Peyer's patch (tissue), 4 donors: Measurements from ENCODE around the gene SUSD1.

Experiments
- POLR2A ChIP-seq, 2 donors: fragments of 450-650 bp; IDR thresholded peaks; one replicate each; pipeline ENCODE4 v1.5.1; 2017; ENCODE audit warnings: antibody characterized with exemption in 2 of 2, mild to moderate bottlenecking in 2 of 2, moderate library complexity in 2 of 2
- TF ChIP-seq, protein P1 (sequence below), 6 experiments: fragments of 450-650 bp in 4 of 6; fragments of 200-600 bp in 2 of 6; sonication (generic) in 1 of 6; IDR thresholded peaks; one replicate each; pipeline ENCODE4 v1.5.1; 2017 to 2019; ENCODE audit warnings: antibody characterized with exemption in 6 of 6, mild to moderate bottlenecking in 3 of 6, moderate library complexity in 1 of 6

DNA sequence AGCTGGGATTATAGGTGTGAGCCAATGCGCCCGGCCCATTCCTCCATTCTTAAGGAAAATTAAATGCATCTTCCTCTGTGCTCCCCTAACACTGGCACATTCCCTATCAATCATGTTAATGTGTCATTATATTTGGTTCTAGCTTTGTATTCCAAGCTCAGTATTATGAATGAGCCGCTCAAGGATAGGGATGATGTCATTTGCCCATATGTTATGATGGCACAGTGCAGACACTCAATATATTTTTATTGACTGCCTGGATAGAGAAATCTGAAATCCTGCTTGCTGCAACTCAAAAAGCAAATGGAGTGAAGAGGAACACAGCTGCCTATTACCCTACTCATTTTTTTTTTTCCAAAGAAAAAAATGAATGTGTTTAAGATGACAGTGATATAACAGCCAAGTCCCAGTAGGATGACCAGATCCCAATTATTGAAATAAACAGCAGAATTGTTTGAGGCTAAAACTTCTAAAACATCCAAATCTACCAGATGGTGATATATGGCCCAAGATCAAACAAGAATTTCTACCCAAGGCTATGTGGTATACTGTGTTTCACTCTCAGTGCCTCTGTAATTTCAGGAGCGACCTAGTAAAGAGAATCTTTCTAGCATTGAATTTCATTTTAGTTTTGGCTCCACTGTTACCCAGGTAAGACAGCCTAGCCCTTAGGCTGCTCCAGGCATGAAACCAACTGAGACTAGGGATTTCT, 16.3 kb downstream of the SUSD1 start:
- no peak for TF ChIP-seq POLR2A (IDR thresholded peaks at IDR 0.05)
- TF ChIP-seq, protein P1, sequence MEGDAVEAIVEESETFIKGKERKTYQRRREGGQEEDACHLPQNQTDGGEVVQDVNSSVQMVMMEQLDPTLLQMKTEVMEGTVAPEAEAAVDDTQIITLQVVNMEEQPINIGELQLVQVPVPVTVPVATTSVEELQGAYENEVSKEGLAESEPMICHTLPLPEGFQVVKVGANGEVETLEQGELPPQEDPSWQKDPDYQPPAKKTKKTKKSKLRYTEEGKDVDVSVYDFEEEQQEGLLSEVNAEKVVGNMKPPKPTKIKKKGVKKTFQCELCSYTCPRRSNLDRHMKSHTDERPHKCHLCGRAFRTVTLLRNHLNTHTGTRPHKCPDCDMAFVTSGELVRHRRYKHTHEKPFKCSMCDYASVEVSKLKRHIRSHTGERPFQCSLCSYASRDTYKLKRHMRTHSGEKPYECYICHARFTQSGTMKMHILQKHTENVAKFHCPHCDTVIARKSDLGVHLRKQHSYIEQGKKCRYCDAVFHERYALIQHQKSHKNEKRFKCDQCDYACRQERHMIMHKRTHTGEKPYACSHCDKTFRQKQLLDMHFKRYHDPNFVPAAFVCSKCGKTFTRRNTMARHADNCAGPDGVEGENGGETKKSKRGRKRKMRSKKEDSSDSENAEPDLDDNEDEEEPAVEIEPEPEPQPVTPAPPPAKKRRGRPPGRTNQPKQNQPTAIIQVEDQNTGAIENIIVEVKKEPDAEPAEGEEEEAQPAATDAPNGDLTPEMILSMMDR (IDR thresholded peaks at IDR 0.05) = no peak
